GM21447 (cell line): ENCODE measurements around the gene SLC38A6.
"Not testable (repeated sequence)": the region's sequence is repeated elsewhere in the genome, so short reads cannot be mapped to it uniquely, and the experiment has no call there.

Experiments
- ATAC-seq: cut with Tn5 transposase; IDR thresholded peaks from one replicate; pipeline ENCODE4 v1.9.1; 2021; ENCODE audit not compliant: unreplicated experiment

SLC38A6 gene

DNA sequence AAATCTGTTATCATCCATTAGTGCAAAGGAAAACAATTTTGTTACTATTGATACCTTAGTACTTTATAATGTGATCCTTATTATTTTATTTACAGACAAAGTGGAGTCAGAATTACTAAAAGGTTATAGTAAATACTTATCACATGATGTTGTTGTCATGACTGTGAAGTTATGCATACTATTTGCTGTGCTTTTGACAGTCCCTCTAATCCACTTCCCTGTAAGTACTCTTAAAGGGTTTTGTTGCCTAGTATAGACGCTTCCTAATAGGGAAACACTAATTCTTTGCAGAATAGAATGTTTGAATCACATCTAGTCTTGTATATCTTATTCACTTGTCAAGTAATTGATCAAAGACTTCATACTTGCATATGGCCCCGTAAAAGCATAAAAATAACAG, 69.4 kb downstream of the SLC38A6 start:
- no peak for ATAC-seq

DNA sequence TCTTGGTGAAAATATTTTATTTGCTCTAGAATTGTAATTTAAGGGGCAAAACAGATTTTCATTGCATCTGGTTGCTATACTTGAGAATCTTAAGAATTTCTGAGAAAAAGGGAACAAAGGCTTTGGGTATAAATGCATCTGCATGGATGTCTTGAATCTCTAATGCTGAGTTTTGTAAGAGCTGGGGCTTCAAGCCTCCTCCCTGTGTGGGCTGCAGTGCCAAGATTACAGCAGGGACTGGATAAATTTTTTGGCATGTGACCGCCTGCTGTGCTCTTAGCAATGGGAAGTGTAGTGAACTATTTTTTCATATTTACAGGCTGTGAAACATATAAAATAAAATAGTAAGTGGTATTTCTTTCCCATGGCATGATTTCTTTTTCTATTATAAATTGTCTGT, 70.0 kb downstream of the SLC38A6 start:
- ATAC-seq: no peak

DNA sequence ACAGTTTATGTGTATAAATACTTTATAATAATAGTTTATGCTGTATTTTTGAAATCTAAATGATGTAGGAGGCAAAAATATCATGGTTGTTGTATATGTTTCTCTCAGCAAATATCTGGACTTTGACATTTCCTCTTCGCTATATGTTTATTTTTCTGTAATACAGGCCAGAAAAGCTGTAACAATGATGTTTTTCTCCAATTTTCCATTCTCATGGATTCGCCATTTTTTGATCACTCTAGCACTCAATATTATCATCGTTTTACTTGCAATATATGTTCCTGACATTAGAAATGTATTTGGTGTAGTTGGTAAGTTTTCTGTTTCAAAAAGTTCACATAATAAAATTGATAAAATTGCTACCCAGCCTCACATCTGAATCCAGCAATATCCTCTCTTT, 70.6 kb downstream of the SLC38A6 start:
- ATAC-seq: no peak

- ATAC-seq: no peak
Measured at GRCh38 chr14:61063461-61063860, 82.4 kb downstream of the SLC38A6 start.

- ATAC-seq: no peak
Measured at GRCh38 chr14:61064210-61064609, 83.2 kb downstream of the SLC38A6 start.

DNA sequence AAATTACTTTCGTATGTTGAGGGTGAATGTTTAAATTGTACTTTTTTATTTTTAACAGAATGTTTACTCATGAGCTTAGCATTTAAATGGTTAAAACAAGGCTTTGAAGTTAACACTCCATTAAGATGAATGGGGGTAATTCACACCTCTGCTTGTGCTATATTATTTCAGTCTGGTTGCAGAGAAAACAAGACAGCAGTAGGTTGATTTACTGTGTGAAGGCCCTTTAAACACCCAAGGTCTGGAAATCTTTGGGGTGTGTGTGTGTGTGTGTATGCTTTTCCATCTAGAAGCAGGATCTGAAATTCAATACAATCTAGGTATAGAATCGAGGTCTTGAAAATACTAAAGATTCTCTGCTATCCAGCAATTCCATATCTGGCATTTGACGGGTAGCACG, 83.8 kb downstream of the SLC38A6 start:
- no peak for ATAC-seq

- ATAC-seq: no peak
Measured at GRCh38 chr14:61065656-61066055, 84.6 kb downstream of the SLC38A6 start.

DNA sequence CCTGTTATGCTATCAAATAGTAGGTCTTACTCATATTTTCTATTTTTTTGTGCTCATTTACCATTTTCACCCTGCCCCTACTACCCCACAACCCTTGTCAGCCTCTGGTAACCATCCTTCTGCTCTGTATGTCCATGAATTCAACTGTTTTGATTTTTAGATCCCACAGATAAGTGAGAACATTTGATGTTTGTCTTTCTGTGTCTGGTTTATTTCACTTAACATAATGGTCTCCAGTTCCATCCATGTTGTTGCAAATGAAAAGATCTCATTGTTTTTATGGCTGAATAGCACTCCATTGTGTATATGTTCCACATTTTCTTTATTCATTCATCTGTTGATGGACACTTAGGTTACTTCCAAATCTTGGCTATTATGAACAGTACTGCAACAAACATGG, 91.4 kb downstream of the SLC38A6 start:
- not testable (repeated sequence) for ATAC-seq

DNA sequence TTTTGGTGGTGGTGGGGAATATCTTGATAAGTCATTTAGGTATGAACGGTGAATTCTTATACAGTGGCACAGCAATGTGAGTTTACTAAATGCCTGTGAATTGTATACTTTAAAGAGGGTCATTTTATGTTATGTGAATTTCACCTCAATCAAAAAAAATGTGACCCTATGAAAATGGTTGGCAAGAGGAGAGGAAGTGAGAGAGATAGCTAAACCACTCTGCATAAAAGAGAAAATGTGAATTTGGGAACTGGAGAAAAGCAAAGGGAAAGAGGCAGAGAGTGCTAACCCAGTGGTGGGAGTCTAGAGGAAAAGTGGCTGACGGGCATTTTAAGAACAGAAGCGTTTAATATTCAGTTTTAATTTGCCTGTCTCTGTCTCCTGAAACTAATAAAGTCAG, 93.8 kb downstream of the SLC38A6 start:
- ATAC-seq: no peak

DNA sequence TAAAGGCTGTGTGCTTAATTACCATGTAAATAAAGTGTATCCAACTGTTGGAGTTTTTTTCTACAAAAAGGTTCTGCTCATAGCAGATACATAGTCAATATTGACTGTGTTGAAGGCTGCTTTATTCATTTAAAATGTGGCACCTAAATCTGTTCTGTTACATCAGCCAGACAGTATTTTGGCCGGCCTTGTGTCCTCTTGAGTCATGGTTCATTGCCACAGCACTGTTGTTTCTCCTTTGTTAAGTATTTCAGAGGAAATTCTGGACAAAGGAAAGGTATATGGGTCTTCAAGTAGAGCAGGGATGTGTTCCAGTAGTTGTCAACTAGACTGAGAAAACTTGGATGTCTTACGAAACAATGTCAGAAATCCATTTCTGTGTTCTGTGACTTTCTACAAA, 95.5 kb downstream of the SLC38A6 start:
- no peak for ATAC-seq

DNA sequence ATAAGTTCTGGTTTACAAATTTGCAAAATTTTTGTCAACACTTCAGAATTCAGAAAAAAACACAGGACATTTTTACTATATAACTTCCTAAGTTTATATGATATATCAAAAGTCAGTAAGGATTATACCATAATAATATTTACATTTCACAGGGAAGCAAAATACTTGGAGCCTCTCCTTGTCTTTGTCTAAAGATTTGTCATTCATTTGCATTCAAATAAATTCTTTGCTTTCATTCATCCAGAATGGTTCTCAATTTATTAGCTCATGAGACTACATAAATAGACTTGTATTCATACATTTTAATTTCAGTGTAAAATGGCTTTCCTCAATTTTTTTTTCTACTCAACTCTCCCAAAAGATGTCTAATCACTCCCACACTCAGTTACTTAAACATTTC, 96.4 kb downstream of the SLC38A6 start:
- ATAC-seq: no peak

GRCh38 chr14:61077951-61078720, 97.1 kb downstream of the SLC38A6 start:
- no peak for ATAC-seq

- ATAC-seq: no peak
Measured at GRCh38 chr14:61080591-61081010, 99.6 kb downstream of the SLC38A6 start.

GRCh38 chr14:61088081-61088480, 107.0 kb downstream of the SLC38A6 start:
- no peak for ATAC-seq

GRCh38 chr14:61089126-61089750, 108.2 kb downstream of the SLC38A6 start:
- ATAC-seq: no peak

DNA sequence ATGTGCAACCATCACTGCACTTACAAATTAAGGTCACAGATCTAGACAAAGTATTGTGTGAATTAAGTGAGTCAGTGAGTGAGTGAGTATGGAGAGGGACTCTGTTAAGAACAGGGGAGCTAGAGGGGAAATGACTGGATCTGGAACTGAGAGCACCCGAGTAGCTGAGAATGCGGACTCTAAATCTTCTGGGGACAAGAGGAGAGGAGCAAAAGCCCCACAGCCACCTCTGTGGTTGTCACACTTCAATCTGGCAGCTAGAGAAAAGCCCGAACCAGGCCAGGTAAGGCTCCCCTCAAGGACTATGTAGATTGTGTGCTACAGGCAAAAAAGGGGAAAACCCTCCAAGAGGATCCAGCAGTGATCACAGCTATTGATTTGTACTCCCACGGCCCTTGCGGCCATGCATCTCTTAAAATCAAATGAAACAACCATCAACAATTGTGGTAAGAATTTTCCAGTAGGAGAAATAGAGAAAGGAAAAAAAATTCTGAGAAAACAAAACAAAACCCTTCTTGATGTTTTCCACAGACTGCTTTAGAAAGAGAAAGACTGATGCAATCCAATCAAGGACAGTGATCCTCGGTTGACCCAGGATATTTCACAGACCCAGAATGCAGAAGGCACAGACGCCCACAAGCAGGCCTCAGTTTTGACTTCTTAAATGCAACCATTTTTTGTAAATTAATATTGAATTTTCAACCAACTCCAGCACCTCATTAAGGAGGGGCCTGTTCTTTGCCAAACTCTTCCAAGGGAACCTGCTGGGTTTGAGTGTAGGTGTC, 109.6 kb downstream of the SLC38A6 start:
- peak; percentile 67 for ATAC-seq

DNA sequence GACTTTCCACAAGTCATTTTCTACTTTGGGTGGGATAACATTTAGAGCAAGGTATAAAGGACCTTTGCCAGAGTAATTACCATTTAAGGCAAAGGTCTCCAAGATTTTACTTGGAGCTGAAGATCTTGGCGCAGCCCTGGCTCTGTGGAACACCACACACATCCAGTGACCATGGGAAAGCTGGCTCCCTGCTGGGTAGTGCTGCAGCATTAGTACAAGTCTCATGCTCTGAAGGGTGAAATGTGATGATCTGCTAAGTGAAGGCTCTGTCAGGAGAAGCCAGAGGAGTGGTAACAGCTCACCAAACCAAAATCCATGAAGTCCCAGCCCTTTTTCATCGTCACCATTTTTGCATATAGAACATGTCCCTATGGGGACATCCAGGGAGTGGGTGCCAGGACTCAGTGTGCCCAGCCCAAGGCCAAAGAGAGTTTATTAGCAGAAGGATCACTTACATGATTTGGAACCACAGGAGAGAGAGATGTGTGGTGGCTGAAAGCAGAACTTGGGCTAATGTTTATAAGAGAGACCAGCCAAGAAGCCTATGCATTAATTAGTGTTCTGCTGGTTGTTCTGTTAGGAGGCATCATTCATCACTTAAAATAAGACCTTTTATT, 110.7 kb downstream of the SLC38A6 start:
- ATAC-seq: no peak

DNA sequence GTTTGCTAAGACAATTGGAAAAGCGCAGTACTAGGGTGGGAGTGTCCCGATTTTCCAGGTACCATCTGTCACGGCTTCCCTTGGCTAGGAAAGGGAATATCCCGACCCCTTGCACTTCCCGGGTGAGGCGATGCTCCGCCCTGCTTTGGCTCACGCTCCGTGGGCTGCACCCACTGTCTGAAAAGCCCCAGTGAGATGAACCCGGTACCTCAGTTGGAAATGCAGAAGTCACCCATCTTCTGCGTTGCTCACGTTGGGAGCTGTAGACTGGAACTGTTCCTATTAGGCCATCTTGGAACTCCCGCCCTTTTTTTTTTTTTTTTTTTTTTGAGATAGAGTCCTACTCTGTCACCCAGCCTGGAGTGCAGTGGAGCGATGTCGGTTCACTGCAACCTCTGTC, 117.1 kb downstream of the SLC38A6 start:
- ATAC-seq: not testable (repeated sequence)

DNA sequence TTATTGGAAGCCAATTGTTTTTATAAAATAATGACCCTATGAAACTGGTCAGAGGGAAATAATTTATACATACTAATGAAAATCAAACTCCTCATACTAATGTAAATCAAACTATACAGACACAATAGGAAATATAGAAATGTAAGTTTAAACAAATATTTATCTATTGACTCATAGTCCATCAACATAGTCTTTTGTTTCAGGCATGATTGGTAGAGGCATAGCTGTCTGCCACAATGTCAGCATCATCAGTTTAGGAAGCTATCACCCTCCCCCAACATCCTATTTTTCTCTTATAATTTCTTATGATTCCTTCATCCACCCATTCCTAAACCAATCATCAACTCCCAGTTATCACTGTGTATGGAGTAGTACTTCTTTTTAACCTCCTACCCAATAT, 117.7 kb downstream of the SLC38A6 start:
- no peak for ATAC-seq

DNA sequence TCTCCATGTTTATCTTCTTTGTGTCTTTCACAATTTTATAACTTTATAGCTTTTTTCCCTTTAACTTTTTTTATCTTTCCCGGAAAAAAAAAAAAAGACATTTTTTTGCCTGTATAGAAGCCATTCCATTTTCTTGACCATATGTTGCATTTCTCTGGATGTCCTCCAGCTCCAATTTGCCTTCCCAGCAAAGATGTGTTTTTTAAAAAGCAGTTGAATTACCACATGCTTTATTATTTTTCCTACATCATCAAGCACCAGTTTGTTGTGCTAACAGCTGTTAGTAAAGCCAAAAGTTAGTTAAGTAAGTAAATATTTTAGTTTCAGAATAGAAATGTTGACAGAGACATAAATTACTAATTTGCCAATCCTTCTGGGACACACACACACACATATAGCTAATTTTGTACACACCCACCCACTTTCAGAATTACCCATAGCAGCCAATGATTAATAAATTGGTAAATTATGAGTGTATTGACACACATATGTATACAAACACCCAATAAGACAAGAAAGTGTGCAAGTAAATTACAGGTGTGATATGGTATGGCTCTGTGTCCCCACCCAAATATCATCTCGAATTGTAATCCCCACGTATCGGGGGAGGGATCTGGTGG, 118.3 kb downstream of the SLC38A6 start:
- ATAC-seq: no peak
